Frontal cortex (tissue), 4 donors: ENCODE data around the gene STIM2. TPM values are rescaled to one million over a fixed set of nuclear protein-coding genes. Genes with fewer than 3 reads are reported as not detected.
A peak's percentile ranks its signal among the peaks of the same experiment; 100 is the strongest.
"Not testable (repeated sequence)": the region's sequence is repeated elsewhere in the genome, so short reads cannot be mapped to it uniquely, and the experiment has no call there.

Experiments
- DNase-seq, 2 donors: peaks; one replicate each; pipeline ENCODE4 v3.0.0; 2012; ENCODE audit warnings: low spot score in 2 of 2
- FAIRE-seq: peaks from 2 replicates; lab custom pipeline; 2012; peaks lifted over from hg19 to GRCh38; lab: Jason Lieb, UNC
- total RNA-seq: library from RNA; depleted of rRNA; stranded (reverse); fragments of >200 nt; gene quantifications from one replicate; pipeline ENCODE4 v1.2.3, GENCODE V29; 2014
- donor health status: control.
- donor health status: control.
- donor health status: control.

Gene STIM2
- total RNA-seq, result 22.8 TPM

- no peak for FAIRE-seq
- peak; percentile 87 to 91 for DNase-seq
Measured at GRCh38 chr4:26860157-26860921, at the start of gene STIM2. Gene STIM2, plus strand, starts transcription at chr4:26860841.

- not testable (repeated sequence) for DNase-seq, FAIRE-seq
Measured at GRCh38 chr4:26811571-26811970, 49.1 kb upstream of the STIM2 start.

- no peak for DNase-seq
- FAIRE-seq, result no peak
Measured at GRCh38 chr4:26812049-26812714, 48.5 kb upstream of the STIM2 start.

GRCh38 chr4:26813698-26814097 lies 46.9 kb upstream of the STIM2 start:
- no peak for DNase-seq
- no peak for FAIRE-seq

GRCh38 chr4:26815199-26815598 lies 45.4 kb upstream of the STIM2 start:
- DNase-seq (no peak), FAIRE-seq (no peak)

GRCh38 chr4:26815706-26816105 lies 44.9 kb upstream of the STIM2 start:
- FAIRE-seq (no peak), DNase-seq (no peak)

GRCh38 chr4:26819026-26819425 lies 41.6 kb upstream of the STIM2 start:
- no peak for FAIRE-seq
- no peak for DNase-seq

- FAIRE-seq (no peak), DNase-seq (no peak)
Measured at GRCh38 chr4:26819478-26820095, 41.1 kb upstream of the STIM2 start.

- DNase-seq, result no peak
- no peak for FAIRE-seq
Measured at GRCh38 chr4:26820346-26820745, 40.3 kb upstream of the STIM2 start.

GRCh38 chr4:26821031-26821430 lies 39.6 kb upstream of the STIM2 start:
- no peak for FAIRE-seq
- no peak for DNase-seq

- FAIRE-seq (no peak), DNase-seq (no peak)
Measured at GRCh38 chr4:26821677-26822503, 38.8 kb upstream of the STIM2 start.

- DNase-seq (no peak), FAIRE-seq (no peak)
Measured at GRCh38 chr4:26822546-26822945, 38.1 kb upstream of the STIM2 start.

GRCh38 chr4:26822974-26823373 lies 37.7 kb upstream of the STIM2 start:
- not testable (repeated sequence) for FAIRE-seq, DNase-seq

GRCh38 chr4:26823583-26823982 lies 37.1 kb upstream of the STIM2 start:
- no peak for FAIRE-seq
- DNase-seq, result no peak

GRCh38 chr4:26824667-26825066 lies 36.0 kb upstream of the STIM2 start:
- DNase-seq (no peak), FAIRE-seq (no peak)

- DNase-seq, result no peak
- FAIRE-seq, result no peak
Measured at GRCh38 chr4:26826721-26827120, 33.9 kb upstream of the STIM2 start.

- not testable (repeated sequence) for FAIRE-seq, DNase-seq
Measured at GRCh38 chr4:26827336-26827735, 33.3 kb upstream of the STIM2 start.

- DNase-seq, result no peak
- no peak for FAIRE-seq
Measured at GRCh38 chr4:26827798-26828197, 32.8 kb upstream of the STIM2 start.

- DNase-seq (no peak), FAIRE-seq (no peak)
Measured at GRCh38 chr4:26829018-26829417, 31.6 kb upstream of the STIM2 start.

- DNase-seq, result no peak
Measured at GRCh38 chr4:26830033-26830432, 30.6 kb upstream of the STIM2 start.

More at GRCh38 chr4:26830033-26830432, 30.6 kb upstream of the STIM2 start:
- no peak for FAIRE-seq
